Measurements from ENCODE around the gene GRAMD1A. TPM values are rescaled to one million over a fixed set of nuclear protein-coding genes. Genes with fewer than 3 reads are reported as not detected.

The GRAMD1A gene
- polyA plus RNA-seq (ENCODE audit: low read depth in 6 of 6): 10 to 100 TPM; 10.4 to 29.3 (median 12.3) TPM

DNA sequence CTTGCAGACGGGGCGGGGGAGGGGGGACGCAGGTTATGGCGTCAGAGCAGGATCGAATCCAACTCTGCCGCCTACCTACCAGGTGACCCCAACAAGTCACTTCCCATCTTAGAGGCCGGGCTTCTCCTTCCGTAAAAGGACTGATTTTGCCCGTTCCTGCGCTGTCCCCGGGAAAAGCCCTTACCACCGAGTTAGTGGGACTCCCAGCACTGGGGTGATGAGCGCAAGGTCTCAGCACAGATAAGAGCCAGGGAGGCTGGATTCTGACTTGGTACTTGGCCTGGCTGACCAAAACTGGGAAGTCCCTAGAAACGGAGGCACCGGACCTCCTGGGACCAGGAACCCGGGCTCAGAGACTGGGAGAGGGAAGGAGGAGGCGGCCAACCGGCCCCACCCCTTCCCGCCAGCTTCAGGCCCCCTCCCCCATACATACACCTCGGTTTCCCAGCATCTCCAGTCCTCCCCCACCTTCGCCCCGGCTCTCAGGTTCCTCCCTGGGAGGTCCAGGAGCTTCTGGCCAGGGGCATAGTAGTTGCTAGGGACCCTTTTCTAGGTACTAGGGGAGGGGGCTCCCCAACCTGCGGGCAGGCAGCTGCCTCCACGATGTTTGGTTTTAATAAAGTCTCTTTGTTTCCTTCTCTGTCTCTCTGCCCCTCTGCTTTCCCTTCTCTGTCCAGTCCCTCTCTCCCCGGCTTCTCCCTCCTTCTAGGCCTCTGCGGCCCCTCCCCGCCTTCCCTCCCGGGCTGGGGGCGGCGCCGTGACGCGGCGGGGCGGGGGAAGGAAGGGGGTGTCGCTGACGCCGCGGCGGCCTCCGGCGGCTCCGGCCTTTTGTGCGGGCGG is at the start of gene GRAMD1A:
TSS of gene GRAMD1A (plus strand) at position 826 of the 840 bp plus-strand sequence. CDS start 156 bp downstream, outside the sequence.
- Mint-ChIP-seq H3K27me3 (no peaks in the 10 kb centered on the region), H3K9me3 (no peaks in the 10 kb centered on the region), H3K27ac (peak within 1 kb of the TSS; percentile 82 to 99 (median 94)), H3K4me3 (peak within 1 kb of the TSS; percentile 87 to 98 (median 95)), H3K4me1 (peaks cover 59 to 72% (median 66%) of the 10 kb centered on the region in 3 donors), H3K36me3 (no peaks in the 10 kb centered on the region)
- DNase-seq (peak; percentile 68), ATAC-seq (ENCODE audit: low read depth in 2 of 2) (peak; percentile 50 to 59)

DNA sequence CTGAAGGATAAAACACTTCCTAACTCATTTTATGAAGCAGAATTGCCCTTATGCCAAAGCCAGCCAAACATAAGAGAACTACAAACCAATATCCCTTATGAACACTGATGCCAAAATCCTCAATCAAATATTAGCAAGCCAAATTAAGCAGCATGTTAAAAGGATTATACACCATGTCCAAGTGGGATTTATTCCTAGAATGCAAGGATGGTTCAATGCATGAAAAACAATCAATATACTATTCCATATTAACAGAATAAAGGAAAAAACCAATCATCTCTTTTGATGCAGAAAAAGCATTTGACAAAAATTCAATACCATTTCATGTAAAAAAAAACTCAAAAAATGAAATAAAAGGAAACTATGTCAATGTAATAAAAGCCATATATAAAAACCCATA is 47.0 kb upstream of the GRAMD1A start:
- no peak overlapping the region for H3K4me3 Mint-ChIP-seq
- ATAC-seq (ENCODE audit: low read depth in 2 of 2) (no peak), DNase-seq (no peak)
- H3K9me3 Mint-ChIP-seq: peaks cover 6 to 72% (median 50%) of the 10 kb centered on the region in 7 donors
- peaks cover 65 to 66% of the 10 kb centered on the region in 2 donors for H3K36me3 Mint-ChIP-seq
- H3K27me3 Mint-ChIP-seq: no peaks in the 10 kb centered on the region
- peaks cover 0 to 2% (median 0%) of the 10 kb centered on the region in 3 donors for H3K4me1 Mint-ChIP-seq
- no peak overlapping the region for H3K27ac Mint-ChIP-seq

DNA sequence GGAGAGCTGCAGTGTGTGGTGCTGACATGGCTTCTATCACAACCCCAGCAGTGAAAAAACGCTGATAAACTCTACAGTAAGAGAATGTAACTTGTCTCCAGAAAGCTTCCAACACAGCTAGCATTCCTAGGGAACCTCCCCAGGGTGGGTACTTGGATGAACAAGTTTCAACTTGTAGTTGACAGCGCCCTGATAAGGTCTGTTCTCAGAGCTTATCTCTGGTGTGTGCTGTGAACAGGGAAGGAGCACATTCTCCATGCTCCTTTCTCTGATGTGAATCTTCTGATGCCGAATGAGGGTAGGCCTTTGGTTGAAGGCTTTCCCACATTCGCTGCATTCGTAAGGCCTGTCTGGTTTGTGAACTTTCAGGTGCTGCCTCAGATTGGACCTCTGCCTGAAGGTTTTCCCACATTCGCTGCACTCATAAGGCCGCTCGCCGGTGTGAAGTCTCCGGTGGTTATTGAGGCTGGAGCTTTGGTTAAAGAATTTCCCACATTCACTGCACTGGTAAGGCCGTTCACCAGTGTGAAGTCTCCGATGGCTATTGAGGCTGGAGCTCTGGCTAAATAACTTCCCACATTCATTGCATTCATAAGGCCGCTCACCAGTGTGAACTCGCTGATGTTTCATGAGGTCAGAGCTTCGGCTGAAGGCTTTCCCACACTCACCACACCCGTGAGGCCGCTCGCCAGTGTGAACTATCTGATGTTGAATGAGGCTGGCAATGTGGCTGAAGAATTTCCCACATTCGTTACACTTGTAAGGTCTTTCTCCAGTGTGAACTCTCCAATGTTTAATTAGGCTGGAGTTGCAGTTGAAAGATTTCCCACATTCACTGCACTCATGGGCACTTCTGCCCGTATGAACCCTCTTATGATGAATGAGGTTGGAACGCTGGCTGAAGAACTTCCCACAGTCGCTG is 42.0 kb upstream of the GRAMD1A start:
- Mint-ChIP-seq H3K4me1 (peaks cover 24 to 29% (median 27%) of the 10 kb centered on the region in 3 donors), H3K4me3 (no peak overlapping the region), H3K27ac (peak overlapping the region in 2 of 6 donors; percentile 15 to 42), H3K36me3 (peaks cover 72 to 77% of the 10 kb centered on the region in 2 donors), H3K27me3 (no peaks in the 10 kb centered on the region), H3K9me3 (peaks cover 20 to 86% (median 71%) of the 10 kb centered on the region in 7 donors)
- ATAC-seq (ENCODE audit: low read depth in 2 of 2): no peak
- DNase-seq: no peak

DNA sequence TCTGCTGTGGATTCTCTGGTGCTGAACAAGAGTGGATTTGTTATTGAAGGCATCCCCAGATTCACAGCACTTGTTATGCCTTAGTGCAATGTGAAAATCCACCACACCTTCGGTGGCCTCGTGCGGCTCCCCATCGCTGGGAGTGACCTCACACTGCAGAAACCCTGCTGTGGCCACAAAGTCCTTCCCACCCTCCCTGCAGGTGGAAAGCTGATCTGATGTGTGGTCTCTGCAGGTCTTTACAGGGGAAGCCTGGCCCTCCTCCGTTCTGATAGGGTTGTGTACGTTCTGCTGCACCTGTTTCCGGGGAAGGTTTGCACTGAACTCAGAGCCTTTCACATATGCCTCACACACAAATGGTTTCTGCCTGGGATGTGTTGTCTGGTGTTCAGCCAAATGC is 41.1 kb upstream of the GRAMD1A start:
- H3K9me3 Mint-ChIP-seq: peaks cover 20 to 77% (median 66%) of the 10 kb centered on the region in 7 donors
- no peak overlapping the region for H3K4me3 Mint-ChIP-seq
- peaks cover 66 to 68% of the 10 kb centered on the region in 2 donors for H3K36me3 Mint-ChIP-seq

DNA sequence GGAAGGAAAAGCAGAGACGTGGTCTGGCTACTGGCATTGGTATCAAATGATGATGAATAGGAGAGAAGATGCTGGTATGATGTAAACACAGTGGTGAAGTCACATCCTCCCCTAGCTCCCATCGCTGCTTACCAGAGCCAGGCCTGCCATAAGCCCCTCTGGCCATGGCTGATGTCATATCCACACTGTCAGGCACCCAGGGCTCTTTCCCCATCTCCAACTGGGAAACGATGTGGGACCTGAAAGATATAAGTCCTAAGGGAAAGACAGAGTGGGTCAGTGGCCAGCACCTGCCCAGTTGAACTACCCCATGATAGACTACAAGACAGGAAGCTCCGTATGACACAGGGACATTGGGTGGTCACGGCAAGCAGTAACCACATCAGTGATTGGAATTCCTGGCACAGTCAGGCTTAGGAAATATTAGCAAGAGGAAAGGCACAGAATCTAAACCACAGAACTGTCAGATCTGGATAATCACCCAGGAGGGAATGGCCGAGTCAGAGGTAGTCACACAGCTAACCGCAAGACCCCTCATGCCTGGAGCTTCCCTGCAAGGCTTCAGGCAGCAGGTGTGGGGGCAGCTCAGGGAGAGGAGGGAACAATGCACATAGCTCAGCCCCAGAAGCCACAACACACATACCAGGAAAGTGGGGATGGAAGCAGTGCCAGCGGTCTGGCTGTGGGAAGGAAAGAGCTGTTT is 39.9 kb upstream of the GRAMD1A start:
- H3K9me3 Mint-ChIP-seq: peaks cover 20 to 71% (median 61%) of the 10 kb centered on the region in 7 donors
- H3K36me3 Mint-ChIP-seq: peaks cover 60 to 62% of the 10 kb centered on the region in 2 donors
- ATAC-seq (ENCODE audit: low read depth in 2 of 2): no peak
- no peaks in the 10 kb centered on the region for H3K27me3 Mint-ChIP-seq
- H3K4me3 Mint-ChIP-seq: peak overlapping the region in 6 of 8 donors; percentile 8 to 75 (median 56)
- peaks cover 30 to 34% (median 30%) of the 10 kb centered on the region in 3 donors for H3K4me1 Mint-ChIP-seq
- no peak for DNase-seq
- peak overlapping the region in 4 of 6 donors; percentile 10 to 84 (median 42) for H3K27ac Mint-ChIP-seq

More for the DNA sequence above, 41.1 kb upstream of the GRAMD1A start:
- Mint-ChIP-seq H3K27me3 (no peaks in the 10 kb centered on the region), H3K4me1 (peaks cover 27 to 34% (median 30%) of the 10 kb centered on the region in 3 donors), H3K27ac (peak overlapping the region in 2 of 6 donors; percentile 7 to 49)
- ATAC-seq (ENCODE audit: low read depth in 2 of 2) (no peak), DNase-seq (no peak)

DNA sequence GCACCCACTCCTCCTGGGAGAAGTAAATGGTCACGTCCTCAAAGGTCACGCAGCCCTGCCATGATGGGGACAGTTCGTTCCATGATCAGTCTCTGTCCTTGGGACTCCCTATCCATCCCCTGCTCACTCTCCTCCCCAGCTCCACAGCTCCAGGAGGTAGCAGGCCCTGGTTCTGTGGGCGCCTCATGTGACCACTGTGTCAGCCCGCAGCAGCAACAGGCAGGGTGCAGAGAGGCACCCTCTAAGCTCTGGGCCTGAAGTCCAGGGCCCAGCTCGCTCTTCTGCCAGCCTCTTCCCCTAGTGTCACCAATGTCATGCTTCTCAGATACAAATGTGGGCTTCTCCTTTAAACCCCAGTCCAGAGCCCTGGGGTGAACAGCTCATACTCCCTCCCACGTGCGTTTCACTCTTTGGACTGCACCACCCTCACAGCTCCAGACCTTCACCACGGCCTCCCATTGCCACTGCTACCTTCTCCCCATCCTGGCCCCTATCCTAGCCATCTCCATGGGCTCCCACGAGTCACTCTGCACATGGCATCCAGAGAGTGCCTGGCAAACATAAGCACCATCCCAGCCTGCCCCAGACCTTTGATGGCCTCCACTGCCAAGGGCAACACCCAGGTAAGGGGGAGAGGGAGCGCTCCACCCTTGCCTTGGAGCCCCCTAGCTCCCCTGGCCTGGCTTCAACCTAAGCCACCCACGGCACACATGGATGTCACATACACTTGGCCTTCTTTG is 39.0 kb upstream of the GRAMD1A start:
- no peaks in the 10 kb centered on the region for H3K27me3 Mint-ChIP-seq
- H3K4me1 Mint-ChIP-seq: peaks cover 30 to 34% (median 30%) of the 10 kb centered on the region in 3 donors
- no peak for DNase-seq
- ATAC-seq (ENCODE audit: low read depth in 2 of 2): no peak
- peak overlapping the region in 6 of 8 donors; percentile 46 to 96 (median 82) for H3K4me3 Mint-ChIP-seq
- peaks cover 20 to 68% (median 58%) of the 10 kb centered on the region in 7 donors for H3K9me3 Mint-ChIP-seq
- peak overlapping the region in 5 of 6 donors; percentile 18 to 89 (median 65) for H3K27ac Mint-ChIP-seq
- H3K36me3 Mint-ChIP-seq: peaks cover 53 to 55% of the 10 kb centered on the region in 2 donors

DNA sequence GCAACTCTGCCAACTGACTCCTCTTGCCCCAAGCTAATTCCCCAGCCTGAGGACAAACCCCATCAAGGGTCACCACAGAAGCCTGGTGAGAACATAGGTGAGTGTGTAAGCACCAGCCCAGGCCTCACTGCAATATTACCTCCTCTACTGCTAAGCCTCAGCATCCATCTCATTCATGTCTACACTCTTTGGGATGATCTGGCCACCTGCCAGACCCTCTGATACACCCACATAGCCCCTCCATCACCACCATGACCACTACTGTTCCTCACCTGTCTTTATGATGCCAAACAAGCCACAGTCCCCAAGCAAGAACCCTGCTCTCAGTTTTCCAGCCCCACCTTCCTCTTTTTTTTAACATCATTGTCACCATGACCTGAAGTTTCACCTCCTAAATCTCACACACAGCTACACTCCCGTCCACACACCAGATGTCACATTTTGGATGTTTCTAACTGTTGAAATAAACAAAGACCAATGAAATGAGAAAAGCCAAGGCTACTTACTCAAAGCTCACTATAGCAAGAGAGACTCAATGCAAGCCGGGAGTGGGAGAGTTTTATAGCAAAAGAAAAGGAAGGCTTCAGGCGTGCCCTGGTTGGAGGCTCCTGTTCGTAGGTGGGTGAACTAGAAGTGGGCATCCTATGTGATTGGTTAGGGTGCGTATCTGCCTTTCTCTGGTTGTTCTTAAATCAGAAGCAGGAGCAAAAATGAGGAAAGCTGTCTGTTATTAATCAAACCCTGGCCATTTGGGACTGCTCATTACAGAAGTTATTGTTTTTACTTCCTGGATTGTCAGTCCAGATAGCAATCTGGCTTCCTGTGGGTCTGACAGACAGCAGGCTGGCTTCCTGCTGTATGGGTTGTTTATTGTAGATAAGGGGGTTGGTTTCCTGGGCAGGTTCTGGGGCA is 38.1 kb upstream of the GRAMD1A start:
- no peak for ATAC-seq (ENCODE audit: low read depth in 2 of 2)
- Mint-ChIP-seq H3K4me3 (peak overlapping the region; percentile 87 to 97 (median 94)), H3K4me1 (peaks cover 30 to 34% (median 30%) of the 10 kb centered on the region in 3 donors), H3K36me3 (peaks cover 44 to 48% of the 10 kb centered on the region in 2 donors), H3K27me3 (no peaks in the 10 kb centered on the region), H3K27ac (peak overlapping the region in 3 of 6 donors; percentile 9 to 85 (median 76)), H3K9me3 (peaks cover 20 to 67% (median 55%) of the 10 kb centered on the region in 7 donors)
- no peak for DNase-seq

DNA sequence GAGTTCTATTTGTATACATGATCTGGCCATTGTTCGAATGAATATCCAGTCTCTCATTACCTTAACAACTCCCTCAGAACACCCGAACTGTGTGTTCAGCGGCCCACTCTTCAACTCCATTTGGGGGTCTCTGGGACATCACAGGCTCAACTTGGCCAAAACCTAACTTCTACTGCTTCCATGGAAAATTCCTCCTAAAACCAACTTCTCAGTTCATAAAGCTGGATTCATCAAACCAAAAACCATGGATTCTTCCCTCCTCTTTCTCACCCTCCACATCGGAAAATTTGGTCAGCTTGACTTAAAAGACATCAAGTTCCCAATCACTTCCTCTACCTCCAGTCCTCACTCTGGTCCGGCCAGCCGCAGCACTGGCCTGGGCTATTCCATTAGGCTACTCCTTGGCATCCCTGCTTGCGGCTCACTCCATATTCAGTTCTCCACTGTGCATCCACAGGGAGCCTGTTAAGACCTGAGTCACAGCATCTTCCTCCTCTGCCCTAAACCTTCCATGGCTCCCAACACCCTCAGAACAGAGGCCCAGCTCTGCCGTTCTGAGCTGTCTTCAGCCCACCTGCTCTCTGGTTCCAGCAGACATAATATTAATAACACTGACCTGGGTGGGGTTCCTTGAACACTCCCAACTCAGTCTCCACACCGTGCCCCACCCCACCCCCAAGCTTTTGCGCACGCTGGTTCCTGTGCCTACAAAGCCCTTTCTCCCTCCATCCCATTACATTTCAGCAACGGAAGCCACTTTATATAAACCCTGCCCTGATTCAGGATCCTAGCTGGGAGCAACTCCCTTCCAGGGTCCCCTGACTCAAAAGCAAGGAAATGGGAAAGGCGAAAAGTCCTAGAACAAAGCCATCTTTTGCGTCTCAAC is 37.2 kb upstream of the GRAMD1A start:
- Mint-ChIP-seq H3K4me1 (peaks cover 30 to 34% (median 30%) of the 10 kb centered on the region in 3 donors), H3K36me3 (peaks cover 38 to 42% of the 10 kb centered on the region in 2 donors), H3K27ac (peak overlapping the region; percentile 60 to 94 (median 80)), H3K4me3 (peak overlapping the region; percentile 87 to 97 (median 94)), H3K27me3 (peaks cover 0 to 2% (median 0%) of the 10 kb centered on the region in 3 donors), H3K9me3 (peaks cover 23 to 69% (median 56%) of the 10 kb centered on the region in 7 donors)
- no peak for ATAC-seq (ENCODE audit: low read depth in 2 of 2)
- no peak for DNase-seq

DNA sequence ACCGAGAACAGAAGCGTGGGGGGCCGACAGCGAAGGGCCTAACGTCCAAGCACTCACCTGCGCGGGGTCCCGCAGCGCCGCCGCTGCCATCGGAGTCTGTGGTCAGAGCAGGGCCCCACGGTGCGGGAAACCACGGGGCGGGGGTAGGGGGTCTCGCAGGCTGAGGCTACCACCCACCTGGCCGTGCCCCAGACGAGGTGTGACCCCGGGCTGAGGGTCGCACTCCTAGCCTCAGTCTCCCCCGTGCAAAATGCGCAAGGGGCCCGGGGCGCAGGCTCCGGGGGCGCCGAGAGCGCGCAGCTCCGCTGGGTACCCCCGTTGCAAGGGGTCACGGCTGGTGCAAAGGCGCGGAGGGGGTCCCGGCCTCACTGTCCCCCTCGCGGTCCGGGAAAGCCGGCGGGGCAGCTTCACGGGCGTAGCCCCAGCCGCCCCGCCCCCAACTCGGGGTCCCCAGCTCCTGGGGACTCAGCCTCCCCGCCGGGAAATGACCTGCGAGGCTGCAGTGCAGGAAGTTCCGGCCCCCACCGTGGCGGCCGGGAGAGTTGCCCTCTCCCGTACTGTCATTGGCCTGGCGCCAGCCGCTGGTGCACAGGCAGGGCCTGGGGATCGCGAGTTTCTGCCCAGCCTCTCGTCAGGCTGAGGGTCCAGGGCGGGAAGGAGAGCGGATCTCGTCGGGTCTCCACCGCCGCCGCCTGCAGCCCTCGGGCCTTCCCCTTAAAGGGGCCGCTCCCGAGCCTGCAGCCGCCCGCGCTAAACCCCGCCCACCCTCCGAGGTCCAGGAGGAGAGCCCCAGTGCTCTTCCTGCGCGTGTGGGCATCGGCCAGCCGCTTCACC is 36.3 kb upstream of the GRAMD1A start, which contains the start of gene ZNF792:
TSS of gene ZNF792 (minus strand) at position 657 of the 834 bp plus-strand sequence. CDS start at position 90, 567 bp downstream.
- DNase-seq: peak; percentile 29
- peaks cover 24 to 69% (median 54%) of the 10 kb centered on the region in 7 donors for H3K9me3 Mint-ChIP-seq
- peaks cover 35 to 36% of the 10 kb centered on the region in 2 donors for H3K36me3 Mint-ChIP-seq

More for the DNA sequence above, 36.3 kb upstream of the GRAMD1A start, which contains the start of gene ZNF792:
- ATAC-seq (ENCODE audit: low read depth in 2 of 2): peak; percentile 75
- peaks cover 0 to 11% (median 4%) of the 10 kb centered on the region in 3 donors for H3K27me3 Mint-ChIP-seq
- peak within 1 kb of the TSS; percentile 87 to 97 (median 94) for H3K4me3 Mint-ChIP-seq
- H3K27ac Mint-ChIP-seq: peak within 1 kb of the TSS in 5 of 6 donors; percentile 60 to 94 (median 77)
- peaks cover 30 to 34% (median 30%) of the 10 kb centered on the region in 3 donors for H3K4me1 Mint-ChIP-seq
